Panc1 (cell line): ENCODE results near the gene CDKAL1. TPM values are rescaled to one million over a fixed set of nuclear protein-coding genes. Genes with fewer than 3 reads are reported as not detected.

Experiments
- ATAC-seq: fragments of 200-7000 bp; cut with Tn5 transposase; 2 replicates; pipeline ENCODE4 v1.9.1; 2020; ENCODE audit warnings: mild to moderate bottlenecking, moderate library complexity
- BruUV-seq: library from RNA; stranded (reverse); fragments of 400-500 nt; replicated peaks from 2 replicates; lab custom pipeline; 2021; lab: Mats Ljungman, UMichigan
- CTCF ChIA-PET: fragments of 300-600 bp; sonication (Branson Sonifier 250); formaldehyde crosslinking; loops from one replicate; lab custom pipeline; 2022; ENCODE audit warnings: antibody characterized with exemption; lab: Charles Lee
- POLR2A ChIA-PET: fragments of 300-600 bp; sonication (Branson Sonifier 250); formaldehyde crosslinking; loops from one replicate; lab custom pipeline; 2022; ENCODE audit warnings: antibody characterized with exemption; lab: Charles Lee
- DNase-seq: peaks from one replicate; pipeline ENCODE4 v3.0.0-alpha.2; 2010; ENCODE audit warnings: low read depth, low spot score
- H3K27ac ChIP-seq: 2 replicates; pipeline ENCODE4 v1.5.1; 2011; ENCODE audit warnings: mild to moderate bottlenecking, low read length, inconsistent platforms
- H3K27me3 ChIP-seq: fragments of 200-500 bp; sonication (Bioruptor generic); 2 replicates; pipeline ENCODE4 v1.6.0; 2014; ENCODE audit warnings: low read length, inconsistent platforms; ENCODE audit not compliant: control insufficient read depth, insufficient read depth
- H3K36me3 ChIP-seq: fragments of 200-500 bp; sonication (Bioruptor generic); 2 replicates; pipeline ENCODE4 v1.5.1; 2014; ENCODE audit warnings: inconsistent platforms, mild to moderate bottlenecking, low read length, moderate library complexity; ENCODE audit not compliant: control insufficient read depth, insufficient read depth
- H3K4me1 ChIP-seq: 2 replicates; pipeline ENCODE4 v1.5.1; 2011; ENCODE audit warnings: inconsistent platforms, mild to moderate bottlenecking, low read length, moderate library complexity; ENCODE audit not compliant: control insufficient read depth, insufficient read depth
- H3K4me3 ChIP-seq, 2 experiments: 2 replicates each; pipeline ENCODE4 v1.5.1; 2011 to 2012; ENCODE audit warnings: low read depth in 2 of 2, low read length in 2 of 2, mild to moderate bottlenecking in 2 of 2, inconsistent platforms in 1 of 2, moderate library complexity in 1 of 2
- H3K9me3 ChIP-seq: fragments of 200-500 bp; sonication (Bioruptor generic); 2 replicates; pipeline ENCODE4 v1.5.1; 2014; ENCODE audit warnings: low read depth, mild to moderate bottlenecking, inconsistent platforms, low read length, moderate library complexity; ENCODE audit not compliant: control insufficient read depth, insufficient read depth
- CTCF ChIP-seq: fragments of 450-650 bp; IDR thresholded peaks from 2 replicates; pipeline ENCODE4 v1.5.1; 2017; ENCODE audit warnings: mild to moderate bottlenecking
- POLR2AphosphoS5 ChIP-seq: IDR thresholded peaks from 2 replicates; pipeline ENCODE4 v1.6.1; 2012; ENCODE audit warnings: mild to moderate bottlenecking, low read depth, low read length, moderate library complexity
- REST ChIP-seq, 2 experiments: IDR thresholded peaks; 2 replicates each; pipeline ENCODE4 v1.6.1; 2011 to 2012; ENCODE audit warnings: low read depth in 2 of 2, control low read depth in 1 of 2, low read length in 1 of 2, mild to moderate bottlenecking in 1 of 2, moderate library complexity in 1 of 2; ENCODE audit not compliant: insufficient read depth in 1 of 2
- SIN3A ChIP-seq: IDR thresholded peaks from 2 replicates; pipeline ENCODE4 v1.6.1; 2012; ENCODE audit warnings: low read depth, mild to moderate bottlenecking, low read length, moderate library complexity, borderline replicate concordance; ENCODE audit not compliant: insufficient read depth
- TCF7L2 ChIP-seq: IDR thresholded peaks from 2 replicates; pipeline ENCODE4 v1.6.1; 2011; ENCODE audit warnings: mild to moderate bottlenecking, low read depth, low read length, inconsistent platforms
- in situ Hi-C: cut with HindIII; loops from 2 replicates; pipeline ENCODE4 v1.10.0; 2016; ENCODE audit warnings: low sequenced_read_pairs, low pct_unique_long_range_greater_than_20kb
- intact Hi-C: fragments of 100-400 bp; cut with micrococcal nuclease; formaldehyde crosslinking; loops from one replicate; pipeline ENCODE4 v1.10.0; 2022; ENCODE audit not compliant: unreplicated experiment
- total RNA-seq: library from RNA; stranded (reverse); gene quantifications from one replicate; pipeline ENCODE4 v1.2.1, GENCODE V29; 2021; ENCODE audit not compliant: unreplicated experiment

Gene CDKAL1
- total RNA-seq, 1 experiment from 2014 or later, result 14.5 TPM

DNA sequence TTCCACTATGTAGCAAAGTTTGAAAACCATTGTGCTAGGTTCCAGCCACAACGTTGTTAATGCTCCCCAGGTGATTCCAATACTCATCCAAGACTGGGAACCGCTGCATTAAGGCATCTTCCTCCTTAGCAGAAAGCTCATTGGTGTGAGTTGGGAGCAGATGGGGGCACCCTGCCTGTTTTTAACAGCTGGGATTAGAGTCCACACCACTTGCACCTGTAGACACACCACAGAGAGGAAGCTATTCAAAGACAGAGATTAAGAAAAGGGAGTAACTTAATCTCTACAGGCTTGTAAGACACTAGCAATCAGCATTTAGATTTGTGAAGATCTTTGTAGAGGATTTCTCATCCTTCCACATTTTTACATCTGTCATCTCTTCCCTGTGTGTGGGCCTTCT lies 725.4 kb downstream of the CDKAL1 start:
- ATAC-seq (no peak), DNase-seq (no peak)
- H3K27me3 ChIP-seq, result no peaks in the 10 kb centered on the region
- CTCF ChIA-PET, result no interaction called here
- TF ChIP-seq REST (IDR thresholded peaks at IDR 0.05; ENCODE audit: insufficient read depth in 1 of 2, low read depth in 2 of 2, low read length in 1 of 2) (no peak), SIN3A (no peak), TCF7L2 (no peak), CTCF (no peak), POLR2AphosphoS5 (no peak)
- no peaks in the 10 kb centered on the region for H3K9me3 ChIP-seq
- POLR2A ChIA-PET, result interaction anchor here (0.5 kb wide), 1 partner anchor 410 kb away, joined by 9 read pairs; no protein-coding TSS in a partner anchor
- in situ Hi-C loops (no loop called here), intact Hi-C loops (no loop called here)
- no peaks in the 10 kb centered on the region; the same call in 1 of the 2 replicates for H3K4me1 ChIP-seq
- no peaks in the 10 kb centered on the region for H3K36me3 ChIP-seq
- no peak overlapping the region for H3K4me3 ChIP-seq
- BruUV-seq, result no TSS peak
- no peak overlapping the region for H3K27ac ChIP-seq

DNA sequence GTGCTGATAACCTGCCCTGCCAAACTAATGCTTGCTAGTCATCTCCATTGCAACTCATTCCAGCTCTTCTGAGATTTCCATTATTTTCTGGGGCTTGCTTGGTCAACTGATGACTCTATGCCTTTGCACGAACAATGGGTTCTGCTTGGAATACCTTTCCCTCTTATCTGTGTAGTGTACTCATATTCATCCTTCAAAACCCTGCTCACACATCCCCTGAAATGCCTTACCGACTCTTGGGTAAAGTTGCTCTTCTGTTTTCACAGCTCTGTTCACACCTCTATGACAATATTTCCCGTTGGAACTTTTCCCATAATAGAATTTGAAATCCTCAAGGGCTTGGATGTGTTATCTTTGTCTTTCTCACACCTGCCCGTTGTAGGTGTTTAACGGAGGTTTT lies 728.2 kb downstream of the CDKAL1 start:
- H3K27me3 ChIP-seq, result no peaks in the 10 kb centered on the region
- no peak for TF ChIP-seq SIN3A
- no peak for TF ChIP-seq TCF7L2
- TF ChIP-seq CTCF, result no peak
- no peak for TF ChIP-seq POLR2AphosphoS5
- H3K27ac ChIP-seq, result no peak overlapping the region
- no TSS peak for BruUV-seq
- in situ Hi-C loops, result no loop called here
- DNase-seq (no peak), ATAC-seq (no peak)
- H3K36me3 ChIP-seq, result no peaks in the 10 kb centered on the region
- ChIA-PET CTCF (no interaction called here), POLR2A (no interaction called here)
- intact Hi-C loops, result no loop called here
- H3K4me3 ChIP-seq, result no peak overlapping the region
- H3K9me3 ChIP-seq, result no peaks in the 10 kb centered on the region
- no peaks in the 10 kb centered on the region; the same call in 1 of the 2 replicates for H3K4me1 ChIP-seq
